Stimulated activated CD4-positive, alpha-beta T cell treated with anti-CD3 and anti-CD28 coated beads, TNF-alpha, amount 100 ng/mL, for 4 hours (primary cell): Measurements from ENCODE around the gene PIM3.
"Not testable (repeated sequence)": the region's sequence is repeated elsewhere in the genome, so short reads cannot be mapped to it uniquely, and the experiment has no call there.

ENCODE experiments used
- DNase-seq, 3 experiments: peaks; one replicate each; pipeline ENCODE4 v3.0.0-alpha.2; 2020; ENCODE audit warnings: low read depth in 3 of 3

The PIM3 gene

GRCh38 chr22:49943405-49943765 lies 17.2 kb upstream of the PIM3 start:
- DNase-seq, result no peak

- DNase-seq, result no peak
Observed at GRCh38 chr22:49943771-49944398, 16.7 kb upstream of the PIM3 start.

- no peak for DNase-seq
Observed at GRCh38 chr22:49944399-49944891, 16.1 kb upstream of the PIM3 start.

- not testable (repeated sequence) for DNase-seq
Observed at GRCh38 chr22:49945042-49945794, 15.4 kb upstream of the PIM3 start.

GRCh38 chr22:49946612-49947295 lies 13.8 kb upstream of the PIM3 start:
- DNase-seq, result no peak

GRCh38 chr22:49947296-49947622 lies 13.3 kb upstream of the PIM3 start:
- no peak for DNase-seq

- no peak for DNase-seq
Observed at GRCh38 chr22:49948116-49948957, 12.2 kb upstream of the PIM3 start.

GRCh38 chr22:49948958-49949913 lies 11.3 kb upstream of the PIM3 start:
- DNase-seq, result no peak

GRCh38 chr22:49949914-49950292 lies 10.7 kb upstream of the PIM3 start:
- no peak for DNase-seq

GRCh38 chr22:49950396-49950994 lies 10.1 kb upstream of the PIM3 start:
- DNase-seq, result no peak

GRCh38 chr22:49951000-49951677 lies 9.4 kb upstream of the PIM3 start:
- no peak for DNase-seq

GRCh38 chr22:49951678-49951985 lies 8.9 kb upstream of the PIM3 start:
- no peak for DNase-seq

GRCh38 chr22:49951986-49952896 lies 8.3 kb upstream of the PIM3 start:
- no peak for DNase-seq

- DNase-seq, result no peak
Observed at GRCh38 chr22:49953027-49953679, 7.4 kb upstream of the PIM3 start.

- DNase-seq, result no peak
Observed at GRCh38 chr22:49953680-49954344, 6.8 kb upstream of the PIM3 start.

GRCh38 chr22:49954354-49954753 lies 6.2 kb upstream of the PIM3 start:
- DNase-seq, result no peak

- DNase-seq, result no peak
Observed at GRCh38 chr22:49954991-49955580, 5.5 kb upstream of the PIM3 start.
